Caco-2 (cell line): ENCODE measurements around the gene MED31. TPM values are rescaled to one million over a fixed set of nuclear protein-coding genes. Genes with fewer than 3 reads are reported as not detected.

Source experiments
- BruUV-seq: library from RNA; stranded (reverse); fragments of 400-500 nt; replicated peaks from 2 replicates; lab custom pipeline; 2021; lab: Mats Ljungman, UMichigan
- CTCF ChIA-PET: fragments of 300-600 bp; sonication (Branson Sonifier 250); formaldehyde crosslinking; loops from one replicate; lab custom pipeline; 2022; ENCODE audit warnings: antibody characterized with exemption; lab: Charles Lee
- POLR2A ChIA-PET: fragments of 300-600 bp; sonication (Branson Sonifier 250); formaldehyde crosslinking; loops from one replicate; lab custom pipeline; 2022; ENCODE audit warnings: antibody characterized with exemption; lab: Charles Lee
- DNase-seq, 2 experiments: peaks; one replicate each; pipeline versions ENCODE4 v3.0.0 to v3.0.0-alpha.2; 2020 to 2022
- H3K27me3 ChIP-seq: replicated peaks from 2 replicates; pipeline ENCODE4 v1.6.0; 2011; ENCODE audit warnings: low read length; ENCODE audit not compliant: control insufficient read depth, insufficient read depth
- H3K36me3 ChIP-seq: 2 replicates; pipeline ENCODE4 v1.5.1; 2011; ENCODE audit warnings: low read length; ENCODE audit not compliant: control insufficient read depth, insufficient read depth
- H3K4me1 ChIP-seq: fragments of 250-450 bp; sonication (Bioruptor Pico); 2 replicates; pipeline ENCODE4 v1.5.1; 2020; ENCODE audit warnings: mild to moderate bottlenecking
- H3K4me3 ChIP-seq: 2 replicates; pipeline ENCODE4 v1.5.1; 2011; ENCODE audit warnings: low read depth, mild to moderate bottlenecking, control low read depth, low read length
- H3K9me3 ChIP-seq: fragments of 250-450 bp; sonication (Bioruptor Pico); 2 replicates; pipeline ENCODE4 v1.5.1; 2020; ENCODE audit warnings: mild to moderate bottlenecking, moderate library complexity
- H3K27ac Mint-ChIP-seq: one replicate; pipeline ENCODE4 v1.8.0; 2022; ENCODE audit warnings: mixed read lengths; ENCODE audit not compliant: unreplicated experiment
- H3K27me3 Mint-ChIP-seq: one replicate; pipeline ENCODE4 v1.8.0; 2022; ENCODE audit warnings: mixed read lengths; ENCODE audit not compliant: insufficient read depth, unreplicated experiment
- H3K36me3 Mint-ChIP-seq: one replicate; pipeline ENCODE4 v1.8.0; 2022; ENCODE audit warnings: mild to moderate bottlenecking, mixed read lengths; ENCODE audit not compliant: insufficient read depth, unreplicated experiment
- H3K4me1 Mint-ChIP-seq: one replicate; pipeline ENCODE4 v1.8.0; 2022; ENCODE audit warnings: low read depth, mixed read lengths; ENCODE audit not compliant: unreplicated experiment
- H3K4me3 Mint-ChIP-seq: one replicate; pipeline ENCODE4 v1.8.0; 2022; ENCODE audit warnings: mild to moderate bottlenecking, moderate library complexity, mixed read lengths; ENCODE audit not compliant: unreplicated experiment
- H3K9me3 Mint-ChIP-seq: one replicate; pipeline ENCODE4 v1.8.0; 2022; ENCODE audit warnings: mixed read lengths; ENCODE audit not compliant: unreplicated experiment
- intact Hi-C: fragments of 100-400 bp; cut with micrococcal nuclease; formaldehyde crosslinking; loops from one replicate; pipeline ENCODE4 v1.10.0; 2022; ENCODE audit not compliant: unreplicated experiment
- total RNA-seq: library from RNA; stranded (reverse); gene quantifications from 2 replicates; pipeline ENCODE4 v1.2.3, GENCODE V29; 2022
- TF ChIP-seq, protein P1 (sequence below), 2 experiments: fragments of 200-600 bp in 1 of 2; IDR thresholded peaks; 1 replicate in 1 of 2; 2 replicates in 1 of 2; pipeline versions ENCODE4 v1.5.1 to v1.8.0; 2011 to 2022; ENCODE audit warnings: antibody characterized with exemption in 1 of 2, control low read depth in 1 of 2, inconsistent platforms in 1 of 2, low read depth in 1 of 2, low read length in 1 of 2, mild to moderate bottlenecking in 1 of 2, moderate library complexity in 1 of 2; ENCODE audit not compliant: insufficient read depth in 1 of 2, severe bottlenecking in 1 of 2, unreplicated experiment in 1 of 2

MED31 gene
- total RNA-seq, 1 experiment from 2014 or later = 9.5 TPM

GRCh38 chr17:6677158-6677831, 25.9 kb upstream of the MED31 start:
- H3K4me3 ChIP-seq = no peak overlapping the region
- no peaks in the 10 kb centered on the region for H3K9me3 Mint-ChIP-seq
- no peak overlapping the region for H3K4me3 Mint-ChIP-seq
- TF ChIP-seq, protein P1, sequence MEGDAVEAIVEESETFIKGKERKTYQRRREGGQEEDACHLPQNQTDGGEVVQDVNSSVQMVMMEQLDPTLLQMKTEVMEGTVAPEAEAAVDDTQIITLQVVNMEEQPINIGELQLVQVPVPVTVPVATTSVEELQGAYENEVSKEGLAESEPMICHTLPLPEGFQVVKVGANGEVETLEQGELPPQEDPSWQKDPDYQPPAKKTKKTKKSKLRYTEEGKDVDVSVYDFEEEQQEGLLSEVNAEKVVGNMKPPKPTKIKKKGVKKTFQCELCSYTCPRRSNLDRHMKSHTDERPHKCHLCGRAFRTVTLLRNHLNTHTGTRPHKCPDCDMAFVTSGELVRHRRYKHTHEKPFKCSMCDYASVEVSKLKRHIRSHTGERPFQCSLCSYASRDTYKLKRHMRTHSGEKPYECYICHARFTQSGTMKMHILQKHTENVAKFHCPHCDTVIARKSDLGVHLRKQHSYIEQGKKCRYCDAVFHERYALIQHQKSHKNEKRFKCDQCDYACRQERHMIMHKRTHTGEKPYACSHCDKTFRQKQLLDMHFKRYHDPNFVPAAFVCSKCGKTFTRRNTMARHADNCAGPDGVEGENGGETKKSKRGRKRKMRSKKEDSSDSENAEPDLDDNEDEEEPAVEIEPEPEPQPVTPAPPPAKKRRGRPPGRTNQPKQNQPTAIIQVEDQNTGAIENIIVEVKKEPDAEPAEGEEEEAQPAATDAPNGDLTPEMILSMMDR (IDR thresholded peaks at IDR 0.05; ENCODE audit: insufficient read depth in 1 of 2, low read depth in 1 of 2, low read length in 1 of 2, severe bottlenecking in 1 of 2, unreplicated experiment in 1 of 2) = no peak
- intact Hi-C loops = no loop called here
- H3K27ac Mint-ChIP-seq = no peak overlapping the region
- no peaks in the 10 kb centered on the region for H3K36me3 Mint-ChIP-seq
- no peaks in the 10 kb centered on the region for H3K4me1 ChIP-seq
- no peaks in the 10 kb centered on the region for H3K27me3 Mint-ChIP-seq
- H3K9me3 ChIP-seq = no peaks in the 10 kb centered on the region
- H3K36me3 ChIP-seq = no peaks in the 10 kb centered on the region
- H3K4me1 Mint-ChIP-seq = no peaks in the 10 kb centered on the region
- CTCF ChIA-PET = no interaction called here
- POLR2A ChIA-PET = no interaction called here
- no peaks in the 10 kb centered on the region for H3K27me3 ChIP-seq
- no peak for DNase-seq
- BruUV-seq = no TSS peak

DNA sequence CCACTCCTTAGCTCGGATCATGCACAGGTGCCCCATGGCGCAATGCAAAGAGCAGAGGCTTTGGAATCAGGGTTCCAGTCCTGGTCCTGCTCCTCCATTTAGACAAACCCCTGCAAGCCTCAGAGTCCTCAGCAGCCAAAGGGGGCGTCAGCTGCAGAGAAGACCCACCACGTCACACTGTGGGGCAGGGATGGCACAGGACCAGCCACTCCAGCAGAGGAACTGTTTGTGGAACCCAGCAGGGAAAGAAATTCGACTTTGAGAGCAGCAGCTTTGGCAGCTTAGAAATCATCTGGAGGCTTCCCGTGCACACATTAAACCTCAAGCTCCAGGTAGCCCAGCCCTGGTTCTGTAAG, 25.4 kb upstream of the MED31 start:
- intact Hi-C loops = no loop called here
- Mint-ChIP-seq H3K4me3 (no peak overlapping the region), H3K27me3 (no peaks in the 10 kb centered on the region), H3K36me3 (no peaks in the 10 kb centered on the region), H3K9me3 (no peaks in the 10 kb centered on the region), H3K4me1 (no peaks in the 10 kb centered on the region), H3K27ac (no peak overlapping the region)
- DNase-seq = no peak
- Histone ChIP-seq H3K4me1 (no peaks in the 10 kb centered on the region), H3K27me3 (no peaks in the 10 kb centered on the region), H3K4me3 (no peak overlapping the region), H3K36me3 (no peaks in the 10 kb centered on the region), H3K9me3 (no peaks in the 10 kb centered on the region)
- no TSS peak for BruUV-seq
- POLR2A ChIA-PET = no interaction called here
- TF ChIP-seq, protein P1 (IDR thresholded peaks at IDR 0.05; ENCODE audit: insufficient read depth in 1 of 2, low read depth in 1 of 2, low read length in 1 of 2, severe bottlenecking in 1 of 2, unreplicated experiment in 1 of 2) = no peak
- CTCF ChIA-PET = no interaction called here

DNA sequence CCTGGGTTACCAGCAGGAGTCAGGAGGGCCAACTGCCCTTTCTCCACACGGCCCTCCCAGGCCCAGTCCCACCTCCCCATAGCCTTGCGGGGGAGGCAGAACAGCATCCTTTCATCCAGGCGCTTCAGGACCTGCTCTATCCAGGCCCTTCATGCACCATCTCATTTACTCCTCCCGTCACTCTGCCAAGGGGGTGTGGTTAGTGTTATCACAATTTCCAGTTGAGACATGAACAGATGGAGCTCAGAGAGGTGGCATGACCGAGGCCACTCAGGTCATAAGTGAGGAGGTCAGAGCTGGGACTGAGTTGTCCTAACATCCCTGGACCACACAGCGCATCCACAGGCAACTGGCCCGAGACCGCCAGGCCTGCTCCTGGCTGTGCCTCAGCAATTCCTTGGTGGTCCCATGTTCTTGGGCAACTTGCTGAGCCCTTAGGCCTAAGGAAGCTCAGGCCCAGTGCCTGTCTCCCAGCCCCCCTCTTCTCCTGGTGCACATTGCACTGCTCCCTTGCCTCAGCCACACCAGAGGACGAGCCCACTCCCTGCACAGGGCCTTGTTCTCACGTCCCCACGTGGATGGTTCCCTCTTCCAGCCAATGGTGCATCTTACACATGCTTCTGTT, 23.9 kb upstream of the MED31 start:
- no peak overlapping the region for H3K27ac Mint-ChIP-seq
- Histone ChIP-seq H3K9me3 (no peaks in the 10 kb centered on the region), H3K4me1 (no peaks in the 10 kb centered on the region), H3K4me3 (no peak overlapping the region), H3K27me3 (no peaks in the 10 kb centered on the region), H3K36me3 (no peaks in the 10 kb centered on the region)
- no peaks in the 10 kb centered on the region for H3K27me3 Mint-ChIP-seq
- DNase-seq = no peak
- no peaks in the 10 kb centered on the region for H3K9me3 Mint-ChIP-seq
- CTCF ChIA-PET = no interaction called here
- H3K36me3 Mint-ChIP-seq = no peaks in the 10 kb centered on the region
- TF ChIP-seq, protein P1 (IDR thresholded peaks at IDR 0.05; ENCODE audit: insufficient read depth in 1 of 2, low read depth in 1 of 2, low read length in 1 of 2, severe bottlenecking in 1 of 2, unreplicated experiment in 1 of 2) = no peak
- H3K4me3 Mint-ChIP-seq = no peak overlapping the region
- H3K4me1 Mint-ChIP-seq = no peaks in the 10 kb centered on the region
- intact Hi-C loops = no loop called here
- BruUV-seq = no TSS peak
- POLR2A ChIA-PET = no interaction called here
